ENCODE data around the gene VAMP3. TPM values are rescaled to one million over a fixed set of nuclear protein-coding genes. Genes with fewer than 3 reads are reported as not detected.

The VAMP3 gene
- total RNA-seq, 4 donors from 2014 or later, result 81.1 to 91.8 (median 85.5) TPM

GRCh38 chr1:7755448-7755847, 15.6 kb upstream of the VAMP3 start:
- H3K27ac ChIP-seq, result no peak overlapping the region
- no peak for DNase-seq
- TF ChIP-seq POLR2A (IDR thresholded peaks at IDR 0.05), result no peak
- in situ Hi-C loops (cut with MboI; ENCODE audit: low pct_ligation_motif_present in 1 of 4, low pct_unique_long_range_greater_than_20kb in 1 of 4, low sequenced_read_pairs in 3 of 4) (no loop called here), intact Hi-C loops (cut with DNase I; ENCODE audit: low total_unique reads) (no loop called here)
- no peaks in the 10 kb centered on the region for H3K9me3 ChIP-seq
- peaks cover 0 to 11% (median 3%) of the 10 kb centered on the region in 4 donors for H3K4me1 ChIP-seq
- no peaks in the 10 kb centered on the region for H3K27me3 ChIP-seq
- no peak overlapping the region for H3K4me3 ChIP-seq
- WGBS, 2 donors (ENCODE audit: low coverage in 1 of 2), result 62 to 96% methylated on average over 1 of the region's 1 CpG
- H3K36me3 ChIP-seq, result no peaks in the 10 kb centered on the region

- Histone ChIP-seq H3K4me3 (no peak overlapping the region), H3K9me3 (no peaks in the 10 kb centered on the region), H3K36me3 (no peaks in the 10 kb centered on the region), H3K27me3 (no peaks in the 10 kb centered on the region), H3K4me1 (no peaks in the 10 kb centered on the region), H3K27ac (no peak overlapping the region)
- DNase-seq, result no peak
- intact Hi-C loops (cut with DNase I; ENCODE audit: low total_unique reads) (no loop called here), in situ Hi-C loops (cut with MboI; ENCODE audit: low pct_ligation_motif_present in 1 of 4, low pct_unique_long_range_greater_than_20kb in 1 of 4, low sequenced_read_pairs in 3 of 4) (no loop called here)
- no peak for TF ChIP-seq CTCF (IDR thresholded peaks at IDR 0.05)
- TF ChIP-seq POLR2A (IDR thresholded peaks at IDR 0.05), result no peak
- TF ChIP-seq EP300 (IDR thresholded peaks at IDR 0.05; ENCODE audit: low read depth), result no peak
- TF ChIP-seq POLR2AphosphoS5 (IDR thresholded peaks at IDR 0.05), result no peak
- WGBS, 2 donors (ENCODE audit: low coverage in 1 of 2), result 60 to 62% methylated on average over 6 of the region's 6 CpGs
These were observed 10.9 kb upstream of the VAMP3 start for GRCh38 chr1:7760245-7760644.

- Histone ChIP-seq H3K36me3 (no peaks in the 10 kb centered on the region), H3K4me3 (no peak overlapping the region), H3K27me3 (no peaks in the 10 kb centered on the region), H3K4me1 (no peaks in the 10 kb centered on the region), H3K27ac (no peak overlapping the region), H3K9me3 (no peaks in the 10 kb centered on the region)
- TF ChIP-seq POLR2AphosphoS5 (IDR thresholded peaks at IDR 0.05) (no peak), CTCF (IDR thresholded peaks at IDR 0.05) (no peak), EP300 (IDR thresholded peaks at IDR 0.05; ENCODE audit: low read depth) (no peak), POLR2A (IDR thresholded peaks at IDR 0.05) (no peak)
- no peak for DNase-seq
- WGBS, 2 donors (ENCODE audit: low coverage in 1 of 2), result 80 to 86% methylated on average over 1 to 3 of the region's 3 CpGs
- in situ Hi-C loops (cut with MboI; ENCODE audit: low pct_ligation_motif_present in 1 of 4, low pct_unique_long_range_greater_than_20kb in 1 of 4, low sequenced_read_pairs in 3 of 4) (no loop called here), intact Hi-C loops (cut with DNase I; ENCODE audit: low total_unique reads) (no loop called here)
These were observed 10.0 kb upstream of the VAMP3 start for GRCh38 chr1:7761103-7761502.

- no peaks in the 10 kb centered on the region for H3K9me3 ChIP-seq
- H3K27me3 ChIP-seq, result no peaks in the 10 kb centered on the region
- TF ChIP-seq EP300 (IDR thresholded peaks at IDR 0.05; ENCODE audit: low read depth) (no peak), POLR2AphosphoS5 (IDR thresholded peaks at IDR 0.05) (no peak), POLR2A (IDR thresholded peaks at IDR 0.05) (no peak), CTCF (IDR thresholded peaks at IDR 0.05) (no peak)
- H3K27ac ChIP-seq, result no peak overlapping the region
- intact Hi-C loops (cut with DNase I; ENCODE audit: low total_unique reads) (no loop called here), in situ Hi-C loops (cut with MboI; ENCODE audit: low pct_ligation_motif_present in 1 of 4, low pct_unique_long_range_greater_than_20kb in 1 of 4, low sequenced_read_pairs in 3 of 4) (no loop called here)
- H3K4me1 ChIP-seq, result peaks cover 4 to 14% (median 7%) of the 10 kb centered on the region in 4 donors
- WGBS, 2 donors (ENCODE audit: low coverage in 1 of 2), result 45 to 47% methylated on average over 4 of the region's 4 CpGs
- no peak for DNase-seq
- H3K4me3 ChIP-seq, result no peak overlapping the region
- H3K36me3 ChIP-seq, result no peaks in the 10 kb centered on the region
These were observed 3.9 kb upstream of the VAMP3 start for GRCh38 chr1:7767176-7767575.

- H3K36me3 ChIP-seq, result no peaks in the 10 kb centered on the region
- in situ Hi-C loops (cut with MboI; ENCODE audit: low pct_ligation_motif_present in 1 of 4, low pct_unique_long_range_greater_than_20kb in 1 of 4, low sequenced_read_pairs in 3 of 4) (no loop called here), intact Hi-C loops (cut with DNase I; ENCODE audit: low total_unique reads) (no loop called here)
- no peaks in the 10 kb centered on the region for H3K9me3 ChIP-seq
- 40 to 49% methylated on average over 2 of the region's 2 CpGs for WGBS, 2 donors (ENCODE audit: low coverage in 1 of 2)
- no peak overlapping the region for H3K27ac ChIP-seq
- H3K27me3 ChIP-seq, result no peaks in the 10 kb centered on the region
- no peak overlapping the region for H3K4me3 ChIP-seq
- TF ChIP-seq POLR2A (IDR thresholded peaks at IDR 0.05), result no peak
- TF ChIP-seq EP300 (IDR thresholded peaks at IDR 0.05; ENCODE audit: low read depth), result no peak
- TF ChIP-seq CTCF (IDR thresholded peaks at IDR 0.05), result no peak
- TF ChIP-seq POLR2AphosphoS5 (IDR thresholded peaks at IDR 0.05), result no peak
- peaks cover 9 to 25% (median 14%) of the 10 kb centered on the region in 4 donors for H3K4me1 ChIP-seq
- no peak for DNase-seq
These were observed 2.5 kb upstream of the VAMP3 start for GRCh38 chr1:7768583-7768982.

Data from transverse colon (tissue), 4 donors.